K562 (cell line): ENCODE measurements around the gene STARD8. TPM values are rescaled to one million over a fixed set of nuclear protein-coding genes. Genes with fewer than 3 reads are reported as not detected.

Experiments
- ATAC-seq: fragments of 200-7000 bp; cut with Tn5 transposase; 3 replicates; pipeline ENCODE4 v1.9.1; 2020; ENCODE audit warnings: moderate library complexity
- BruUV-seq: library from RNA; stranded (reverse); fragments of 400-500 nt; replicated peaks from 2 replicates; lab custom pipeline; 2021; lab: Mats Ljungman, UMichigan
- CTCF ChIA-PET: fragments of 300-600 bp; formaldehyde crosslinking; extraction: SDS; loops from one replicate; lab custom pipeline; 2021; ENCODE audit warnings: low intra/inter-chr PET ratio; lab: Yijun Ruan, JAX
- POLR2A ChIA-PET: fragments of 300-600, 350-650 bp; sonication (Branson Sonifier 250); formaldehyde crosslinking; extraction: SDS; loops from one replicate; lab custom pipeline; 2021; ENCODE audit warnings: antibody characterized with exemption, inconsistent platforms; lab: Yijun Ruan, JAX
- DNase-seq, 4 experiments: peaks; one replicate each; pipeline versions ENCODE4 v3.0.0 to v3.0.0-alpha.2; 2011 to 2018; ENCODE audit warnings: low spot score in 3 of 4, mixed read lengths in 3 of 4; ENCODE audit errors: extremely low read depth in 1 of 4
- FAIRE-seq: peaks from 2 replicates; lab custom pipeline; 2011; peaks lifted over from hg19 to GRCh38; lab: Jason Lieb, UNC
- H2AFZ ChIP-seq: 2 replicates; pipeline ENCODE4 v1.6.0; 2011; ENCODE audit warnings: low read depth, low read length, control low read depth, inconsistent platforms
- H3K27ac ChIP-seq: fragments of 200-600 bp; 3 replicates; pipeline ENCODE4 v1.8.0; 2011; ENCODE audit warnings: low read depth, mild to moderate bottlenecking, control low read depth, inconsistent platforms, low read length, moderate library complexity, mixed read lengths; ENCODE audit errors: extremely low read depth
- H3K27me3 ChIP-seq, 2 experiments: fragments of 300-600 bp in 1 of 2; 2 replicates in 1 of 2; 3 replicates in 1 of 2; pipeline versions ENCODE4 v1.6.0 to v1.8.0; 2011; ENCODE audit warnings: inconsistent platforms in 2 of 2, low read length in 2 of 2, mild to moderate bottlenecking in 1 of 2, mixed read lengths in 1 of 2, moderate library complexity in 1 of 2; ENCODE audit not compliant: control insufficient read depth in 2 of 2, insufficient read depth in 2 of 2
- H3K36me3 ChIP-seq: fragments of 300-600 bp; 3 replicates; pipeline ENCODE4 v1.8.0; 2011; ENCODE audit warnings: mild to moderate bottlenecking, low read length, inconsistent platforms; ENCODE audit not compliant: control insufficient read depth, insufficient read depth
- H3K4me1 ChIP-seq, 2 experiments: fragments of 200-600 bp in 1 of 2; replicated peaks in 1 of 2; 2 replicates in 1 of 2; 3 replicates in 1 of 2; pipeline versions ENCODE4 v1.5.1 to v1.8.0; 2011; ENCODE audit warnings: inconsistent platforms in 2 of 2, low read length in 2 of 2, mild to moderate bottlenecking in 1 of 2, mixed read lengths in 1 of 2, moderate library complexity in 1 of 2; ENCODE audit not compliant: control insufficient read depth in 2 of 2, insufficient read depth in 2 of 2
- H3K4me2 ChIP-seq: 2 replicates; pipeline ENCODE4 v1.6.1; 2011; ENCODE audit warnings: low read length, control low read depth, inconsistent platforms, mixed read lengths; ENCODE audit not compliant: insufficient read depth
- H3K4me3 ChIP-seq: fragments of 200-600 bp; sonication (generic), shearing (Covaris generic); 2 replicates; pipeline ENCODE4 v1.5.1; 2016; ENCODE audit warnings: control low read depth, inconsistent platforms
- H3K79me2 ChIP-seq: fragments of 200-600 bp; 3 replicates; pipeline ENCODE4 v1.8.0; 2011; ENCODE audit warnings: low read length, inconsistent platforms; ENCODE audit not compliant: control insufficient read depth, insufficient read depth
- H3K9ac ChIP-seq, 2 experiments: 2 replicates each; pipeline versions ENCODE4 v1.6.0 to v1.6.1; 2011; ENCODE audit warnings: low read depth in 2 of 2, low read length in 2 of 2, control low read depth in 1 of 2, inconsistent platforms in 1 of 2, mild to moderate bottlenecking in 1 of 2, mixed read lengths in 1 of 2; ENCODE audit not compliant: insufficient read depth in 1 of 2
- H3K9me1 ChIP-seq: one replicate; pipeline ENCODE4 v1.6.0; 2011; ENCODE audit warnings: inconsistent platforms, mild to moderate bottlenecking, low read length, moderate library complexity; ENCODE audit not compliant: control insufficient read depth, insufficient read depth
- H3K9me3 ChIP-seq: replicated peaks from 2 replicates; pipeline ENCODE4 v1.5.1; 2011; ENCODE audit warnings: low read depth, low read length, inconsistent platforms; ENCODE audit not compliant: control insufficient read depth, insufficient read depth
- H4K20me1 ChIP-seq: replicated peaks from 2 replicates; pipeline ENCODE4 v1.6.1; 2011; ENCODE audit warnings: low read length, inconsistent platforms, mixed read lengths; ENCODE audit not compliant: control insufficient read depth, insufficient read depth
- ATF3 ChIP-seq, 2 experiments: fragments of 450-650 bp in 1 of 2; sonication (generic) in 1 of 2; formaldehyde crosslinking in 1 of 2; IDR thresholded peaks in 1 of 2; conservative IDR thresholded peaks in 1 of 2; 2 replicates each; pipeline versions ENCODE4 v1.6.1 to v1.8.1; 2016 to 2023; ENCODE audit warnings: mild to moderate bottlenecking in 2 of 2, moderate library complexity in 2 of 2, inconsistent platforms in 1 of 2, missing genetic modification reagents in 1 of 2
- HNRNPUL1 ChIP-seq: fragments of 200-400 bp; formaldehyde crosslinking; IDR thresholded peaks from 2 replicates; pipeline ENCODE4 v1.6.1; 2017; ENCODE audit warnings: low read length
- POLR2G ChIP-seq: fragments of 200-400 bp; formaldehyde crosslinking; IDR thresholded peaks from 2 replicates; pipeline ENCODE4 v1.6.1; 2017; ENCODE audit warnings: low read depth, mild to moderate bottlenecking, antibody characterized with exemption, low read length, moderate library complexity
- SNIP1 ChIP-seq: fragments of 450-650 bp; IDR thresholded peaks from 2 replicates; pipeline ENCODE4 v1.7.1; 2017; ENCODE audit warnings: low read depth, mild to moderate bottlenecking
- WGBS: fragments of 100-300 bp; shearing (Covaris generic); methylation state at CpG from one replicate; pipeline ENCODE4 v1.1.6; 2016; ENCODE audit warnings: low coverage, mixed read lengths; ENCODE audit not compliant: insufficient coverage; ENCODE audit errors: missing lambda C conversion rate; 5-methylcytosine and 5-hydroxymethylcytosine counted together
- in situ Hi-C: fragments of 300-500 bp; cut with MboI; formaldehyde crosslinking; loops from 4 replicates; pipeline ENCODE4 v1.15.0; 2018; ENCODE audit warnings: inconsistent platforms, mixed read lengths
- intact Hi-C: fragments of 100-400 bp; cut with micrococcal nuclease; formaldehyde crosslinking; loops from 2 replicates; pipeline ENCODE4 v1.14.2; 2022
- polyA plus RNA-seq, 8 experiments: library from polyadenylated mRNA; depleted of rRNA in 4 of 8; stranded (reverse) in 5 of 8; unstranded in 3 of 8; fragments of >200 nt; fragmentation: Nextera tagmentation in 2 of 8; fragmentation: Illumina TruSeq in 1 of 8; extraction: Ambion mirVana in 2 of 8; extraction: Trizol in 1 of 8; gene quantifications; 2 replicates each; pipeline versions ENCODE4 v1.2.1 to v1.2.3, GENCODE V29; 2011 to 2014; ENCODE audit warnings: inconsistent platforms in 1 of 8, missing spikeins in 1 of 8
- total RNA-seq, 7 experiments: library from RNA; depleted of rRNA in 6 of 7; stranded (reverse); fragments of >200 nt in 6 of 7; fragmentation: Illumina TruSeq in 2 of 7; extraction: Trizol in 2 of 7; gene quantifications; 2 replicates each; pipeline versions ENCODE4 v1.2.1 to v1.2.3, GENCODE V29; 2011 to 2021; ENCODE audit warnings: low replicate concordance in 1 of 7
- TF ChIP-seq, protein P1 (sequence below), 3 experiments: IDR thresholded peaks in 2 of 3; conservative IDR thresholded peaks in 1 of 3; 2 replicates each; pipeline ENCODE4 v1.5.1; 2011 to 2012; ENCODE audit warnings: low read length in 3 of 3, mild to moderate bottlenecking in 3 of 3, control low read depth in 2 of 3, improper control_type of control experiment in 1 of 3, inconsistent platforms in 1 of 3, low read depth in 1 of 3, mixed read lengths in 1 of 3, moderate library complexity in 1 of 3; ENCODE audit not compliant: insufficient read depth in 2 of 3
- TF ChIP-seq, protein P2 (sequence below), 2 experiments: fragments of 200-800 bp in 1 of 2; sonication (Bioruptor generic) in 1 of 2; sonication (generic) in 1 of 2; formaldehyde crosslinking in 1 of 2; IDR thresholded peaks in 1 of 2; conservative IDR thresholded peaks in 1 of 2; 2 replicates each; pipeline versions ENCODE4 v1.5.0 to v1.6.1; 2016 to 2020; ENCODE audit warnings: missing compliant biosample characterization in 1 of 2, missing genetic modification characterization in 1 of 2, missing genetic modification reagents in 1 of 2

Gene STARD8
- total and polyA plus RNA-seq, 9 of the 15 experiments (the other 6 are each of a cell fraction or from before 2014, with no cell fraction given) = 1.6 to 35.0 (median 15.9) TPM

- H3K4me2 ChIP-seq = no peak overlapping the region
- no peaks in the 10 kb centered on the region for H3K9me3 ChIP-seq
- H3K36me3 ChIP-seq = peaks cover 90% of the 10 kb centered on the region; the same call in 2 of the 3 replicates
- H3K9me1 ChIP-seq = no peaks in the 10 kb centered on the region
- 66% methylated on average over 11 of the region's 11 CpGs for WGBS
- in situ Hi-C loops = loop anchor here (10.0 kb wide), 1 partner anchor 525 kb away; no protein-coding TSS in a partner anchor
- DNase-seq = peak in 3 of 4 experiments; percentile 30 to 36 (median 33)
- H3K79me2 ChIP-seq = no peaks in the 10 kb centered on the region
- H3K27ac ChIP-seq = no peak overlapping the region
- intact Hi-C loops = no loop called here
- H3K9ac ChIP-seq = no peak overlapping the region
- ChIA-PET POLR2A (interaction anchor here (0.5 kb wide), 1 partner anchor 668 kb away, joined by 3 read pairs; no protein-coding TSS in a partner anchor), CTCF (no interaction called here)
- TF ChIP-seq, protein P1, sequence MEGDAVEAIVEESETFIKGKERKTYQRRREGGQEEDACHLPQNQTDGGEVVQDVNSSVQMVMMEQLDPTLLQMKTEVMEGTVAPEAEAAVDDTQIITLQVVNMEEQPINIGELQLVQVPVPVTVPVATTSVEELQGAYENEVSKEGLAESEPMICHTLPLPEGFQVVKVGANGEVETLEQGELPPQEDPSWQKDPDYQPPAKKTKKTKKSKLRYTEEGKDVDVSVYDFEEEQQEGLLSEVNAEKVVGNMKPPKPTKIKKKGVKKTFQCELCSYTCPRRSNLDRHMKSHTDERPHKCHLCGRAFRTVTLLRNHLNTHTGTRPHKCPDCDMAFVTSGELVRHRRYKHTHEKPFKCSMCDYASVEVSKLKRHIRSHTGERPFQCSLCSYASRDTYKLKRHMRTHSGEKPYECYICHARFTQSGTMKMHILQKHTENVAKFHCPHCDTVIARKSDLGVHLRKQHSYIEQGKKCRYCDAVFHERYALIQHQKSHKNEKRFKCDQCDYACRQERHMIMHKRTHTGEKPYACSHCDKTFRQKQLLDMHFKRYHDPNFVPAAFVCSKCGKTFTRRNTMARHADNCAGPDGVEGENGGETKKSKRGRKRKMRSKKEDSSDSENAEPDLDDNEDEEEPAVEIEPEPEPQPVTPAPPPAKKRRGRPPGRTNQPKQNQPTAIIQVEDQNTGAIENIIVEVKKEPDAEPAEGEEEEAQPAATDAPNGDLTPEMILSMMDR (IDR thresholded peaks at IDR 0.05 in 2 of 3, conservative IDR thresholded peaks at IDR 0.05 in 1 of 3; ENCODE audit: insufficient read depth in 2 of 3, low read depth in 1 of 3, low read length in 3 of 3) = peak; percentile 19 to 34 (median 26); a peak in 2 of 6 replicates
- TF ChIP-seq POLR2G (peak; percentile 43), ATF3 (IDR thresholded peaks at IDR 0.05) (no peak), ATF3 (CRISPR knock-in tag; conservative IDR thresholded peaks at IDR 0.05) (no peak), HNRNPUL1 (no peak), SNIP1 (no peak)
- TF ChIP-seq, protein P2, sequence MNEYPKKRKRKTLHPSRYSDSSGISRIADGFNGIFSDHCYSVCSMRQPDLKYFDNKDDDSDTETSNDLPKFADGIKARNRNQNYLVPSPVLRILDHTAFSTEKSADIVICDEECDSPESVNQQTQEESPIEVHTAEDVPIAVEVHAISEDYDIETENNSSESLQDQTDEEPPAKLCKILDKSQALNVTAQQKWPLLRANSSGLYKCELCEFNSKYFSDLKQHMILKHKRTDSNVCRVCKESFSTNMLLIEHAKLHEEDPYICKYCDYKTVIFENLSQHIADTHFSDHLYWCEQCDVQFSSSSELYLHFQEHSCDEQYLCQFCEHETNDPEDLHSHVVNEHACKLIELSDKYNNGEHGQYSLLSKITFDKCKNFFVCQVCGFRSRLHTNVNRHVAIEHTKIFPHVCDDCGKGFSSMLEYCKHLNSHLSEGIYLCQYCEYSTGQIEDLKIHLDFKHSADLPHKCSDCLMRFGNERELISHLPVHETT (CRISPR knock-in tag; conservative IDR thresholded peaks at IDR 0.05 in 1 of 2, IDR thresholded peaks at IDR 0.05 in 1 of 2) = no peak
- no peak overlapping the region for H3K4me3 ChIP-seq
- no peak overlapping the region for H2AFZ ChIP-seq
- no peaks in the 10 kb centered on the region for H3K27me3 ChIP-seq
- ATAC-seq = peak; percentile 86
- H3K4me1 ChIP-seq = 0 out of 5 replicates have a peak, but pooled peaks cover 0 to 4% of the 10 kb centered on the region in 2 experiments
- H4K20me1 ChIP-seq = peaks cover 16% of the 10 kb centered on the region
- FAIRE-seq = no peak
- no TSS peak for BruUV-seq
Measured at GRCh38 chrX:68719904-68720614, 72.6 kb downstream of the STARD8 start.
